Motor neuron (in vitro differentiated cells): Measurements from ENCODE around the gene SLC9A5. TPM values are rescaled to one million over a fixed set of nuclear protein-coding genes. Genes with fewer than 3 reads are reported as not detected.

ENCODE experiments used
- ATAC-seq, 8 experiments: fragments of 200-7000 bp; cut with Tn5 transposase; replicated peaks in 6 of 8; 2 replicates each; pipeline ENCODE4 v1.8.0; 2021; ENCODE audit warnings: mild to moderate bottlenecking in 8 of 8, moderate library complexity in 8 of 8
- H3K27ac ChIP-seq, 2 donors: fragments of 250-450 bp; sonication (Bioruptor Pico); 2 replicates each; pipeline ENCODE4 v1.9.0; 2021; ENCODE audit warnings: antibody characterized with exemption in 2 of 2, mild to moderate bottlenecking in 2 of 2, moderate library complexity in 1 of 2
- H3K4me1 ChIP-seq, 2 donors: fragments of 250-450 bp; sonication (Bioruptor Pico); replicated peaks in 1 of 2; 2 replicates each; pipeline ENCODE4 v1.6.1; 2021; ENCODE audit warnings: antibody characterized with exemption in 2 of 2, mild to moderate bottlenecking in 2 of 2, moderate library complexity in 1 of 2
- H3K4me3 ChIP-seq, 5 donors: fragments of 250-450 bp; sonication (Bioruptor Pico); 2 replicates each; pipeline ENCODE4 v1.9.0; 2021; ENCODE audit warnings: antibody characterized with exemption in 5 of 5, mild to moderate bottlenecking in 5 of 5, moderate library complexity in 4 of 5
- WGBS, 10 experiments: fragments of 450-650 bp; shearing (Covaris generic); methylation state at CpG; one replicate each; pipeline ENCODE4 v1.0.0; 2022; 5-methylcytosine and 5-hydroxymethylcytosine counted together
- in situ Hi-C, 9 experiments: fragments of 400-800 bp; cut with MboI; loops; one replicate each; pipeline ENCODE4 v1.15.0; 2021; ENCODE audit warnings: low sequenced_read_pairs in 9 of 9, low pct_unique_long_range_greater_than_20kb in 2 of 9; ENCODE audit not compliant: unreplicated experiment in 9 of 9
- total RNA-seq, 8 experiments: library from RNA; unstranded; fragments of 300-600 nt; gene quantifications; 2 replicates each; pipeline versions ENCODE4 v1.2.3 to v1.2.4, GENCODE V29; 2022

The SLC9A5 gene
- total RNA-seq, 8 experiments from 2014 or later, result 0.92 to 2.4 (median 1.4) TPM

- in situ Hi-C loops, result loop anchor here in 1 of 9 experiments (25.0 kb wide), 1 partner anchor 175 kb away; the partner anchor contains the start of gene ZDHHC1
- no peak for ATAC-seq
Measured at GRCh38 chr16:67237396-67238277, 11.1 kb upstream of the SLC9A5 start.

DNA sequence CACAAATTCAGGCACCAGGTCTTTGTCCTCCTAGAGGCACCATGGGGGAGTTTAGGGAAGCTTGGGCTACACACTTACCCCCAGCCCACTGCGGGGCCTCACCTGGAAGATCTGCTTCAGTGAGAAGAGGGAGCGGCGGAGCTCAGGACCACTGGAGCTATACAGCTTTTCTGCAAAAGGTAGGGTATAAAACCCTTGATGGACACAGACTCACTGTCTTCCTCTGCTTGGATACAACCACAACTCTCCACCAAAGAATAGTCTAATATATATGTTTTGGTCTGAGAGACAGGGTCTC, 10.6 kb upstream of the SLC9A5 start:
- 80 to 100% methylated on average over 1 of the region's 3 CpGs; no CpG with 5 or more reads in 8 of the 10 experiments for WGBS, 10 experiments
- ATAC-seq, result no peak
- H3K4me3 ChIP-seq, result no peak overlapping the region

More at GRCh38 chr16:67237396-67238277, 11.1 kb upstream of the SLC9A5 start:
- WGBS, 10 experiments, result 41 to 100% (median 80%) methylated on average over 5 to 8 of the region's 16 CpGs; no CpG with 5 or more reads in 6 of the 10 experiments
- Histone ChIP-seq H3K4me3 (no peak overlapping the region), H3K4me1 (peaks cover 3 to 6% of the 10 kb centered on the region in 2 donors), H3K27ac (no peak overlapping the region)

DNA sequence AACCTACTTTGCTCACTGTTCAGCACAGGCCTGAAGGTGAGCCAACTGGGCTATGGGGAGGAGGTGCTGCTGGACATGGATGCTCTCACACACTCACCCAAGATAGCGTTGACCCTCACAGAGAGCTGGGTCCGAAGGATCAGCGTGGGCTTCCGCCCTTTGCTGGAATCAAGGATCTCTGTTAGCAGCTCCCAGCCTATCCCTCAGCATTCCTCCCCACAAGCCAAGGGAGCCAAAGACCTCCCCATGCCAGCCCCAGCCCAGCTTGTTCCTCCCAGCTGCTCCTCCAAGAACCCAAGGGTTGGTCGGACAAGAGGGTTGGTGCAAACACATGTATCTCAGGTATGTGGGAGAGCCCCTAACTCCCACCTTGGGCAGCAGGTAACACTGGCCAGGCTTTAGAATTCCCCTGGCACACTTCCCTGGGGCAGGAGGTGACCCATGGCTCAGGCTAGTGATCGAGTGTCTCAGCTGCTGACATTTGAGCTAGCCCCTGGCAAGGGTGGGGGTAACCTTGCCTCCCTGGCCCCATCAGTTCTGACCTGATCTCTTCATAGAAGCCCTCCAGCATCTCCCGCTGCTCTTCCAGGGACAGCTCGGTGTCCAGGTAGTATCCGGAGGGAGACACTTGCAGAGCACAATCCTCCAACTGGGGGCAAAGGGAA, 9.8 kb upstream of the SLC9A5 start:
- ATAC-seq, result no peak
- H3K4me1 ChIP-seq, result peaks cover 3 to 6% of the 10 kb centered on the region in 2 donors
- no peak overlapping the region for H3K27ac ChIP-seq
- WGBS, 10 experiments, result 82 to 100% methylated on average over 1 to 2 of the region's 9 CpGs; no CpG with 5 or more reads in 8 of the 10 experiments
- in situ Hi-C loops, result loop anchor here in 1 of 9 experiments (25.0 kb wide), 1 partner anchor 173 kb away; the partner anchor contains the start of gene ZDHHC1
- H3K4me3 ChIP-seq, result no peak overlapping the region

More for the DNA sequence above, 10.6 kb upstream of the SLC9A5 start:
- Histone ChIP-seq H3K27ac (no peak overlapping the region), H3K4me1 (peaks cover 3 to 6% of the 10 kb centered on the region in 2 donors)
- in situ Hi-C loops, result loop anchor here in 1 of 9 experiments (25.0 kb wide), 1 partner anchor 174 kb away; the partner anchor contains the start of gene ZDHHC1

DNA sequence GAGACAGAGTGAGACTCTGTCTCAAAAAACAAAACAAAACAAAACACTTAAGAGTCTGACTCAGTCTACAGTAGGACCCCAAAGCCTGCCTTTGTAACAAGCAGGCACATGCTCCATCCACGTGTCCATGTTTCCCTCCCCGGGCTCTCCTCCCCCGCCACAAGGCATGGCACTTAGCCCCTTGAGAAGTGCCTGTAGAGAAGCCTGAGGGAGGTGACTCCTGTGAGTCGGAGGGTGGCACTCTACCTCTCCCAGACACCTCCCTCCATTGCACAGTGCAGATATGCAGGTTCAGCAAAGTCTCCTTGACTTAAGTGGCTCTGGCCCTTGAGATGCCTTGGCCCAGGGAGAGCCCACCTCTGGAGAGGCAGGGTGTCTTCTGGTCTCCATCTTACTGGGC, 8.3 kb upstream of the SLC9A5 start:
- no peak overlapping the region for H3K4me3 ChIP-seq
- peaks cover 5 to 6% of the 10 kb centered on the region in 2 donors for H3K4me1 ChIP-seq
- in situ Hi-C loops, result loop anchor here in 1 of 9 experiments (25.0 kb wide), 1 partner anchor 172 kb away; the partner anchor contains the start of gene ZDHHC1
- ATAC-seq, result no peak
- no peak overlapping the region for H3K27ac ChIP-seq
- 80 to 100% (median 85%) methylated on average over 1 to 3 of the region's 4 CpGs; no CpG with 5 or more reads in 6 of the 10 experiments for WGBS, 10 experiments

DNA sequence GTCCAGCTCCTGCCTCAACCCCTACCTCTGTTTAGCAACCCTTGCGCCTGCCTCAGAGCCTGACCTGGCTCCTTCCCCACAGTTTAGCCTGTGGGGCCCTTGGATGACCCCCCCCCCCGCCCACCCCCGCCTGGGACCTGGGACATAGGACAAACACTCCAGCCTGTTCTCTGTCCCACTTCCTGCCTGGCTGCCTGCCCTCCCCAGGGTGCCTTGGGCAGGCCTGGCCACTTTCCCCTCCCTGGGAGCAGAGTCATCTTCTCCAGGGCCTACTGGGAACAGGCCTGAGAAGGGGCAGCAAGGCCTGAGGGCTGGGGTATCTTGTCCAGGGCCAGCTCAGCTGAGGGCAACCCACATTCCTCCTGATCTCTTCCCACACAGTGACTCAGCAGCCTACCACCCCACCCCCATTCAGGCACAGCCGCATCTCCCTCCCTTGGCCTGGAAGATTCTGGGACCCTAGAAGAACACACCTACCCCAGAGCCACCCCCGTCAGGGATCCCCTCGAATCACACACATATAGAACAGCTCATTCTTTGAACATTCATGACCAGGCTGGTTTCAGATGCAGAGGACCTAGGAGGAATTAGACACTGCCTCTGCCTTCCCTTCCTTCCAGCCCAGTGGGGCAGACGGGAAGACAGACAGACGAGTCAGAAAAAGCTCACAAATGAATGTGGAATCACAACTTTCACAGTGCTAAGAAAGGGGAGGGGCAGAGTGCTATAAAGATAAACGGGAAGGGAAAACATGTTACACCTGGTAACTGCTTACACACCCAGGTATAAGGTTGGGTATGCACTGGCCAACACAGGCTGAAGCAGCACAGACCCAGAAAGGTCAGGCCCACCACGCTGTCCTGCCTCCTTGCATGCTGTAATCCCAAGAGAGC, 7.5 kb upstream of the SLC9A5 start:
- Histone ChIP-seq H3K27ac (no peak overlapping the region), H3K4me1 (peaks cover 3 to 5% of the 10 kb centered on the region in 2 donors), H3K4me3 (no peak overlapping the region)
- in situ Hi-C loops, result loop anchor here in 1 of 9 experiments (25.0 kb wide), 1 partner anchor 171 kb away; the partner anchor contains the start of gene ZDHHC1
- WGBS, 10 experiments, result 40 to 100% (median 73%) methylated on average over 1 to 5 of the region's 10 CpGs; no CpG with 5 or more reads in 4 of the 10 experiments
- peak in 5 of 8 experiments; percentile 2 to 12 (median 6) for ATAC-seq

DNA sequence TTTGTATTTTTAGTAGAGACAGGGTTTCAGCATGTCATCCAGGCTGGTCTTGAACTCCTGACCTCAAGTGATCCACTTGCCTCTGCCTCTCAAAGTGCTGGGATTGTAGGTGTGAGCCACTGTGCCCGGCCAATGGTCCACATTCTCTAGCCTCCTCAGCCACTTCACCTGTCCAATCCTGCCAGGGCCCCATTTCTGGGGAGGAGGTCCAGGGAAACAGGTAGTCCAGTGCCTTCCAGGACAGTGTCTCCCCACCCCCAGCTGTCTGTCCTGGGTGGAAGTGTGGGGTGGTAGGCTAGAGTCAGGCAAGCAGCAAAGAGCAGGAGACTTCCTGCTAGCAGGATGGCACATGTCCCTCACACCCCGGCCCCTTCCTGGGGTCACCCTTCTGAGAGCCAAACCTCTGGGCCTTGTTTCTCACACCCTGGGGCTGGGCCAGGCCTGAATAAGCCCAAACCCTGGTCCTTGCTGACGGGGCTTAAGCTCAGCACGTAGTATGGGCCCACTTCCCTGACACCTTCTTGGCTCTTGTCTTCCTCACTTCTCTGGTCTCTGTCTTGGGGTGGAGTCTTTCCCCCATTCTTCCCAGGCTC, 6.5 kb upstream of the SLC9A5 start:
- H3K27ac ChIP-seq, result no peak overlapping the region

GRCh38 chr16:67243481-67243880, 5.3 kb upstream of the SLC9A5 start:
- no peak for ATAC-seq
- Histone ChIP-seq H3K4me1 (peaks cover 3 to 5% of the 10 kb centered on the region in 2 donors), H3K4me3 (no peak overlapping the region), H3K27ac (no peak overlapping the region)
- in situ Hi-C loops, result loop anchor here in 1 of 9 experiments (25.0 kb wide), 1 partner anchor 169 kb away; the partner anchor contains the start of gene ZDHHC1
- 70 to 100% (median 90%) methylated on average over 1 to 4 of the region's 4 CpGs; no CpG with 5 or more reads in 5 of the 10 experiments for WGBS, 10 experiments

More for the DNA sequence above, 6.5 kb upstream of the SLC9A5 start:
- H3K4me1 ChIP-seq, result peaks cover 3 to 5% of the 10 kb centered on the region in 2 donors
- no peak for ATAC-seq
- in situ Hi-C loops, result loop anchor here in 1 of 9 experiments (25.0 kb wide), 1 partner anchor 170 kb away; the partner anchor contains the start of gene ZDHHC1
- no peak overlapping the region for H3K4me3 ChIP-seq
- WGBS, 10 experiments, result 60 to 100% methylated on average over 1 of the region's 4 CpGs; no CpG with 5 or more reads in 8 of the 10 experiments

- Histone ChIP-seq H3K27ac (no peak overlapping the region), H3K4me1 (peaks cover 8 to 10% of the 10 kb centered on the region in 2 donors), H3K4me3 (no peak overlapping the region)
- in situ Hi-C loops, result loop anchor here in 1 of 9 experiments (25.0 kb wide), 1 partner anchor 168 kb away; the partner anchor contains the start of gene ZDHHC1
- 0 to 88% (median 49%) methylated on average over 1 to 2 of the region's 5 CpGs; no CpG with 5 or more reads in 4 of the 10 experiments for WGBS, 10 experiments
- peak in 2 of 8 experiments; percentile 8 to 12 for ATAC-seq
Measured at GRCh38 chr16:67244387-67245185, 4.2 kb upstream of the SLC9A5 start.

DNA sequence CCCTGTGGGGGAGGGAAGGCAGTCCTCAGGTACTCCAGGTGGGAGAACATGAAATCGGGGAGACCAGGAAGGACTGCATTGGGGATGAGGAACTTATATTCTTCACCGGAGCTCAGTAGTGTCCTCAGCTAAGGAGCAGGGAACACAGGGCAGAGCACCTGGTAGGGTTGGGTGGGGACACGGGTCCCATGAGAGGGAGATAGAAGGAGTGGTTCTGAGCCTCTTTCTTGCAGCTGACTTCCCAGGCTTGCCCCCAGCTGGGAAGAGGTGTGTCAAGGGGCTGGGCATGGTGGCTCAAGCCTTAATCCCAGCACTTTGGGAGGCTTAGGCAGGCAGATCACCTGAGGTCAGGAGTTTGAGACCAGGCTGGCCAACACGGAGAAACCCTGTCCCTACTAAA, 3.6 kb upstream of the SLC9A5 start:
- 80 to 100% (median 92%) methylated on average over 1 to 4 of the region's 4 CpGs; no CpG with 5 or more reads in 5 of the 10 experiments for WGBS, 10 experiments
- peaks cover 9 to 10% of the 10 kb centered on the region in 2 donors for H3K4me1 ChIP-seq
- H3K27ac ChIP-seq, result no peak overlapping the region
- in situ Hi-C loops, result loop anchor here in 1 of 9 experiments (25.0 kb wide), 1 partner anchor 167 kb away; the partner anchor contains the start of gene ZDHHC1
- H3K4me3 ChIP-seq, result no peak overlapping the region
- ATAC-seq, result no peak

GRCh38 chr16:67245674-67246080, 3.1 kb upstream of the SLC9A5 start:
- peak overlapping the region in 1 of 2 donors; percentile 13 for H3K27ac ChIP-seq
- ATAC-seq, result no peak
- in situ Hi-C loops, result loop anchor here in 1 of 9 experiments (25.0 kb wide), 1 partner anchor 167 kb away; the partner anchor contains the start of gene ZDHHC1
- 0 to 38% (median 0%) methylated on average over 2 to 5 of the region's 8 CpGs; no CpG with 5 or more reads in 4 of the 10 experiments for WGBS, 10 experiments
- H3K4me3 ChIP-seq, result peak overlapping the region; percentile 38 to 49 (median 47)
- H3K4me1 ChIP-seq, result peaks cover 9 to 10% of the 10 kb centered on the region in 2 donors
